Mucosa of rectum (tissue), 2 donors: ENCODE data around the gene IL22.

Source experiments
- H3K27ac ChIP-seq, 2 donors: one replicate each; pipeline ENCODE4 v1.7.0; 2013; ENCODE audit warnings: inconsistent platforms in 2 of 2, low read depth in 2 of 2, low read length in 2 of 2
- H3K27me3 ChIP-seq, 2 donors: one replicate each; pipeline ENCODE4 v1.7.0; 2013; ENCODE audit warnings: low read length in 2 of 2; ENCODE audit not compliant: control insufficient read depth in 2 of 2, insufficient read depth in 2 of 2
- H3K36me3 ChIP-seq, 2 donors: one replicate each; pipeline ENCODE4 v1.7.0; 2013; ENCODE audit warnings: low read length in 2 of 2; ENCODE audit not compliant: control insufficient read depth in 2 of 2, insufficient read depth in 2 of 2
- H3K4me1 ChIP-seq, 2 donors: one replicate each; pipeline ENCODE4 v1.7.0; 2013; ENCODE audit warnings: low read length in 2 of 2, mild to moderate bottlenecking in 1 of 2; ENCODE audit not compliant: control insufficient read depth in 2 of 2, insufficient read depth in 2 of 2
- H3K4me3 ChIP-seq, 2 donors: one replicate each; pipeline ENCODE4 v1.7.0; 2013; ENCODE audit warnings: low read length in 2 of 2
- H3K9ac ChIP-seq, 2 donors: one replicate each; pipeline ENCODE4 v1.7.0; 2013; ENCODE audit warnings: low read length in 2 of 2, low read depth in 1 of 2, mild to moderate bottlenecking in 1 of 2
- H3K9me3 ChIP-seq, 2 donors: one replicate each; pipeline ENCODE4 v1.7.0; 2013; ENCODE audit warnings: low read length in 2 of 2; ENCODE audit not compliant: control insufficient read depth in 2 of 2
- donor health status: healthy.
- donor health status: Normal muscosa, but diverticular disease.

IL22 gene

DNA sequence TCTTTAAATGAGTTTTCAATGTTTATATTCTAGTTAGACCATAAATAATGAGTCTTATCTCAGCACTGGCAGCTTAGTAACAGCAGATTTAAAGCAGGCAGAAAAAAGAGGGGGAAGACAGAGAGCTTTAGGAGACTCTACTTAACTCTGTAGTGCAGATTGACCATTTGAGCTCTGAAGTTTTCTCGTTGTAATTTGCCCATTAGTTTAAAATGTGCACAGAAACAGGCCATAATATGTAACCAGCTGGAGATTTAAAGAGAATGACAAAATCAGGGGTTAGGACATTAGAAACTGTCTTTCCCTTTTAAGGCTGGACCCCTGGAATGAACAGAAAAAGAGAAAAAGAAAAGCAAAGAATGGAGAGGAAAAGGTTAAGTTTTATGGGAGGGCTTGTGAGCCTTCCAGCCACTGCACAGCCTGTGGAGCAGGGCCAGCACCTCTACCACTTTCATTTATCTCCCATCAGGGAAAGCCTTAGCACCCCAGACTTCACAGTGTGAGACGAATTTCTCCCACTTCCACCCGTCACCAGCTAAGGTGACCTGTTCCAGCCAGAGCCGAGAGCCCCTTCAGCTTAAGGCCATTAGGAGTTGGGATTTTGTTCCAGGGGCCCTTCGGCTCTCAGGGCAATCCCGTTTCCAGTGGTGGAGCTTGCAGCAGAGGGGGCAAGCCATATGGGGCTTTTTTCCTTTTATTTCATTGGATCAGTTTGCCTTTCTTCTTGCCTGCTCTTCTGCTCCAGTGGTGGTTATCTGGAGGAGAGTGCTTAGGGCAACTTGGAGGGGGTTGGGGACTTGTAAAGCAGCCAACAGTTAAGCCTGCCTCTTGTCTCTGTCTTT is 8.0 kb downstream of the IL22 start:
- Histone ChIP-seq H3K9ac (no peak overlapping the region), H3K36me3 (no peaks in the 10 kb centered on the region), H3K27ac (no peak overlapping the region), H3K4me3 (peak overlapping the region in 1 of 2 donors; percentile 53), H3K27me3 (no peaks in the 10 kb centered on the region), H3K9me3 (no peaks in the 10 kb centered on the region), H3K4me1 (peaks cover 0 to 4% of the 10 kb centered on the region in 2 donors)

DNA sequence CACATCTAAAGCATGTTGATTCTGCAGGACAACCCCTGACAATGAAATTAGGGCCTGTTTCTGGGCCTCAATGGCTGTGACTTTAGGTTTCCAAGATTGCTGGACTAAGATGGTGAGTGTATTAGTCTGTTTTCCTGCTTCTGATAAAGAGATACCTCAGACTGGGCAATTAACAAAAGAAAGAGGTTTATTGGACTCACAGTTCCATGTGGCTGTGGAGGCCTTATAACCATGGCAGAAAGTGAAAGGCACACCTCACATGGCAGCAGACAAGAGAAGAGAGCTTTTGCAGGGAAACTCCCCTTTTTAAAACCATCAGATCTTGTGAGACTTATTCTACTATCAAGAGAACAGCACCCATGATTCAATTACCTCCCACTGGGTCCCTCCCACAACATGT is 10.6 kb downstream of the IL22 start:
- Histone ChIP-seq H3K4me3 (no peak overlapping the region), H3K9ac (no peak overlapping the region), H3K4me1 (peaks cover 0 to 4% of the 10 kb centered on the region in 2 donors), H3K27ac (no peak overlapping the region), H3K36me3 (no peaks in the 10 kb centered on the region), H3K9me3 (no peaks in the 10 kb centered on the region), H3K27me3 (no peaks in the 10 kb centered on the region)

DNA sequence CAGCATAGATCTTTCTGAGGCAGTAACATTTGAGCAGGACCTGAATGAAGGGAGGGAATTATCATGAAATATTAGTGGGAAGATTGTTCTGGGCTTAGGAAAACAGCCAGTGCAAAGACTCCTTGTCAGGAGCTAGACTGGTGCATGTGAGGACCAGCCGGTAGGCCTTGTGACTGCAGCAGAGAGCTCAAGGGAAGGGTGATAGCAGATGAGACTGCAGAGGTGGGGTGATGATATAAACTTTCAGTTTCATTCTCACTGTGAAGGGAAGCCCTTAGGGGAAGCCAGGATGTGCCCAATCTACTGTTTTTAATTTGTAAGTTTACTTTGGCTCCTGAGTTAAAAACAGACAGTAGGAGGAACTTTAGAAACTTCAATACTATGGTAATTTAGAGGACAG is 12.4 kb downstream of the IL22 start:
- Histone ChIP-seq H3K27me3 (no peaks in the 10 kb centered on the region), H3K4me1 (peaks cover 0 to 4% of the 10 kb centered on the region in 2 donors), H3K27ac (no peak overlapping the region), H3K9me3 (no peaks in the 10 kb centered on the region), H3K36me3 (no peaks in the 10 kb centered on the region), H3K4me3 (no peak overlapping the region), H3K9ac (no peak overlapping the region)

- Histone ChIP-seq H3K9ac (no peak overlapping the region), H3K4me3 (no peak overlapping the region), H3K4me1 (peaks cover 0 to 4% of the 10 kb centered on the region in 2 donors), H3K27me3 (no peaks in the 10 kb centered on the region), H3K27ac (peak overlapping the region in 1 of 2 donors; percentile 1), H3K9me3 (no peaks in the 10 kb centered on the region), H3K36me3 (no peaks in the 10 kb centered on the region)
Measured at GRCh38 chr12:68240079-68240478, 13.3 kb downstream of the IL22 start.

GRCh38 chr12:68239309-68239982 is 14.0 kb downstream of the IL22 start:
- no peaks in the 10 kb centered on the region for H3K36me3 ChIP-seq
- H3K27me3 ChIP-seq, result no peaks in the 10 kb centered on the region
- H3K27ac ChIP-seq, result no peak overlapping the region
- H3K9ac ChIP-seq, result no peak overlapping the region
- H3K9me3 ChIP-seq, result no peaks in the 10 kb centered on the region
- H3K4me1 ChIP-seq, result peaks cover 0 to 4% of the 10 kb centered on the region in 2 donors
- H3K4me3 ChIP-seq, result no peak overlapping the region

GRCh38 chr12:68237619-68238018 is 15.8 kb downstream of the IL22 start:
- Histone ChIP-seq H3K4me3 (no peak overlapping the region), H3K4me1 (peaks cover 0 to 4% of the 10 kb centered on the region in 2 donors), H3K27me3 (no peaks in the 10 kb centered on the region), H3K9me3 (no peaks in the 10 kb centered on the region), H3K36me3 (no peaks in the 10 kb centered on the region), H3K9ac (no peak overlapping the region), H3K27ac (no peak overlapping the region)

DNA sequence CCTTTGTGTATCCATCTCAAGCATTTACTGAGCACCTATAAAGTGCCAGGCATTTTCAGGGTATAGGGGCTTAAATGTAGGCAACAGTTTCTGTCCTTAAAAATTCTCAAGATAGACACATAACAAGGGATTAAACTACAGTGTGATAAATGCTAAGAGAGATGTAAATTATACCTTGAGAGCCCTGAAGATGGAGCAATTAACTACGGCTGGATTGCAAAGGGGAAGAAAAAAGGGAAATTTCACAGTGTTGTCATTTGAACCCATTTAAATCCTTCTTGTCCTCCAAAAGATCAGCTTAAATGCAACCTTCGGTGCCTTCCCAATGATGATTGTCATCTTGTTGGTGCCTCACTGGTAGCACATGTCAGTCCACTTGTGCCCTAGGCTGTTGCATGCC is 16.3 kb downstream of the IL22 start:
- no peaks in the 10 kb centered on the region for H3K36me3 ChIP-seq
- H3K4me3 ChIP-seq, result peak overlapping the region; percentile 49 to 72
- no peak overlapping the region for H3K27ac ChIP-seq
- H3K9me3 ChIP-seq, result no peaks in the 10 kb centered on the region
- peaks cover 0 to 4% of the 10 kb centered on the region in 2 donors for H3K4me1 ChIP-seq
- H3K27me3 ChIP-seq, result no peaks in the 10 kb centered on the region
- peak overlapping the region in 1 of 2 donors; percentile 48 for H3K9ac ChIP-seq

- Histone ChIP-seq H3K9ac (peak overlapping the region in 1 of 2 donors; percentile 48), H3K4me1 (peaks cover 0 to 4% of the 10 kb centered on the region in 2 donors), H3K4me3 (peak overlapping the region; percentile 49 to 72)
Measured at GRCh38 chr12:68236421-68237059, 16.9 kb downstream of the IL22 start.

GRCh38 chr12:68235576-68235975 is 17.8 kb downstream of the IL22 start:
- Histone ChIP-seq H3K36me3 (no peaks in the 10 kb centered on the region), H3K27me3 (no peaks in the 10 kb centered on the region), H3K4me3 (no peak overlapping the region), H3K4me1 (peaks cover 0 to under 1% of the 10 kb centered on the region in 2 donors), H3K27ac (no peak overlapping the region), H3K9ac (no peak overlapping the region), H3K9me3 (no peaks in the 10 kb centered on the region)

More at GRCh38 chr12:68236421-68237059, 16.9 kb downstream of the IL22 start:
- H3K9me3 ChIP-seq, result no peaks in the 10 kb centered on the region
- H3K36me3 ChIP-seq, result no peaks in the 10 kb centered on the region
- no peaks in the 10 kb centered on the region for H3K27me3 ChIP-seq
- peak overlapping the region in 1 of 2 donors; percentile 4 for H3K27ac ChIP-seq

GRCh38 chr12:68234140-68234539 is 19.3 kb downstream of the IL22 start:
- no peak overlapping the region for H3K9ac ChIP-seq
- no peaks in the 10 kb centered on the region for H3K4me1 ChIP-seq
- H3K27ac ChIP-seq, result no peak overlapping the region
- no peaks in the 10 kb centered on the region for H3K9me3 ChIP-seq
- H3K27me3 ChIP-seq, result no peaks in the 10 kb centered on the region
- no peaks in the 10 kb centered on the region for H3K36me3 ChIP-seq
- no peak overlapping the region for H3K4me3 ChIP-seq
